ENCODE data around the gene DGCR6.
"Not testable (repeated sequence)": the region's sequence is repeated elsewhere in the genome, so short reads cannot be mapped to it uniquely, and the experiment has no call there.

DGCR6 gene

DNA sequence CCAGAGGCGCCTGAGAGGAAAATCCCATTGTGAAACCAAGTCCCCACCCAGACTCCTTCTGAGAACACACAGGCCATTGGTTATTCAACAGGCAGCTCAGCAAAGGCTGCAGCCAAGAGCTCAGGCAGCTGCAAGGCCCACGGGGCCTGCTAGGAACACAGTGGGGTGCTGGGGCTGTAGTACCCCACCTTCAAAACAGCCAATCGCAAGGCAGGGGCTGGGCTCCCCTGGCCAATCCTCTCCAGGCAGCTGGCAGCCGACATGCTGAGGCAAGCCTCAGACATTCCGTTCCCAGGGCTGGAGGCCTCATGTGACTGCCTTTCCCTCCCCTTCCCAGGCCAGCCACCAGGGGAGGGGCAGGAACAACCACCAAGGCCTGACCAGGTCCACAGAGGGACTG, 23.3 kb downstream of the DGCR6 start:
- H3K27me3 ChIP-seq (ENCODE audit: control insufficient read depth in 2 of 2, insufficient read depth in 2 of 2, low read length in 2 of 2) = no peaks in the 10 kb centered on the region
- H3K4me1 ChIP-seq (ENCODE audit: control insufficient read depth in 2 of 2, insufficient read depth in 2 of 2, low read length in 2 of 2) = no peaks in the 10 kb centered on the region
- no peak overlapping the region for H3K9ac ChIP-seq (ENCODE audit: low read depth in 1 of 2, low read length in 2 of 2)
- no peak overlapping the region for H3K4me3 ChIP-seq (ENCODE audit: low read length in 2 of 2)
- no peak overlapping the region for H3K27ac ChIP-seq (ENCODE audit: low read depth in 2 of 2, low read length in 2 of 2)
- no peaks in the 10 kb centered on the region for H3K9me3 ChIP-seq (ENCODE audit: control insufficient read depth in 2 of 2, low read length in 2 of 2)
- no peaks in the 10 kb centered on the region for H3K36me3 ChIP-seq (ENCODE audit: control insufficient read depth in 2 of 2, insufficient read depth in 2 of 2, low read length in 2 of 2)

DNA sequence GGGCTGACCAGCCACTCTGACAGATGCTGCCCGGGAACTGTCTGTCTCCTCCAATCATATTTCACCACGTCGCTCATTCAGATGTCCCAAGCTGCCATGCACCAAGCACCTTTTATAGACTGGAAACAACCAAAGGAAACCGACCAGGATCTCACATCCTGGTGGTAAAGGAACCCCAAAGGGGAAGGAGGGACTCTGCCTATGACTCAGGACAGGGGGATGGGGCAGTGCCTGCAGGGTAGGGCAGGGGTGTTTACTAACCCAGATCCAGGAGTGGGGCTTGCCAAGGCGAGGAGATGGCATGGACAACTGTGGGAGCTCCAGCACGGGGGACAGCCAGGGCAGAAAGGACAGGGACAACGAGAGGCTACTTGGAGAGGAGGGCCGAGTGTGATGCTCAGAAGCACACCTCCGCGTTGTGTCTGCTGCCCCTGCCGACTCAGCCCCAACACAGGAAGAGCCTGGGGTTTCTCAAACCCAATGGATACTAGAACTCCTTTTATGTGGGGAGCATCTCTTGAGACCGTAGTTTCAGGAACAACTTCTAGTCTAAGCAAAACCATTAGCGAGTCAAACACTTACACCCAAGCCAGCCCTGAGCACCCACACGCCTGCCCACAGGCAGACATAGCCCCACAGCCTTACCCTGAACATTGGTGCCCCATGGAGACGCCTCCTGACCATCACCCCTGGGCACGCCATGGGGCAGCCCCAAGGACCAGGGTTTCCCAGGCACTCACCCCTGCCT, 26.0 kb downstream of the DGCR6 start:
- Histone ChIP-seq H3K27ac (ENCODE audit: low read depth in 2 of 2, low read length in 2 of 2) (no peak overlapping the region), H3K9me3 (ENCODE audit: control insufficient read depth in 2 of 2, low read length in 2 of 2) (no peaks in the 10 kb centered on the region), H3K4me3 (ENCODE audit: low read length in 2 of 2) (no peak overlapping the region), H3K36me3 (ENCODE audit: control insufficient read depth in 2 of 2, insufficient read depth in 2 of 2, low read length in 2 of 2) (no peaks in the 10 kb centered on the region), H3K9ac (ENCODE audit: low read depth in 1 of 2, low read length in 2 of 2) (no peak overlapping the region), H3K4me1 (ENCODE audit: control insufficient read depth in 2 of 2, insufficient read depth in 2 of 2, low read length in 2 of 2) (no peaks in the 10 kb centered on the region), H3K27me3 (ENCODE audit: control insufficient read depth in 2 of 2, insufficient read depth in 2 of 2, low read length in 2 of 2) (no peaks in the 10 kb centered on the region)

DNA sequence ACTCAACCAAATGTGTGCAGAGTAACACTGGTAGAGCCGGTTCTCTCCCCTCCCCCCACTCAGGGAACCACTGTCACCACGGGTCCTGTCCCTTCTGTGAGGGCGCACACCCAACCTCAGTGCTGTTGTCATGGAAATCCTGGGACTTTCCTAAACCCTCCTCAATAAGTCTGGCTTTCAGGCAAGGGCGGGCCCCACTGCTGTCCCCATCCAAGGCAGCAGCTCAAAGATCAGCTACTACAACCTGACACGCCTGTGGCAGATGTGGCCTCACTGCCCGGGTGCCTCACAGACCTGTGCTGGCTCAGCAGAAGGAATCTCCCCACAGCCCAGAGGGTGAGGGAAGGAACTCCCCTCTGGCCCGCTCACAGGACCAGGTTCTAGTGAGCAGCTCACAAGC, 27.8 kb downstream of the DGCR6 start:
- Histone ChIP-seq H3K9ac (ENCODE audit: low read depth in 1 of 2, low read length in 2 of 2) (no peak overlapping the region), H3K9me3 (ENCODE audit: control insufficient read depth in 2 of 2, low read length in 2 of 2) (no peaks in the 10 kb centered on the region), H3K36me3 (ENCODE audit: control insufficient read depth in 2 of 2, insufficient read depth in 2 of 2, low read length in 2 of 2) (no peaks in the 10 kb centered on the region), H3K27me3 (ENCODE audit: control insufficient read depth in 2 of 2, insufficient read depth in 2 of 2, low read length in 2 of 2) (no peaks in the 10 kb centered on the region), H3K4me1 (ENCODE audit: control insufficient read depth in 2 of 2, insufficient read depth in 2 of 2, low read length in 2 of 2) (no peaks in the 10 kb centered on the region), H3K4me3 (ENCODE audit: low read length in 2 of 2) (no peak overlapping the region), H3K27ac (ENCODE audit: low read depth in 2 of 2, low read length in 2 of 2) (no peak overlapping the region)

DNA sequence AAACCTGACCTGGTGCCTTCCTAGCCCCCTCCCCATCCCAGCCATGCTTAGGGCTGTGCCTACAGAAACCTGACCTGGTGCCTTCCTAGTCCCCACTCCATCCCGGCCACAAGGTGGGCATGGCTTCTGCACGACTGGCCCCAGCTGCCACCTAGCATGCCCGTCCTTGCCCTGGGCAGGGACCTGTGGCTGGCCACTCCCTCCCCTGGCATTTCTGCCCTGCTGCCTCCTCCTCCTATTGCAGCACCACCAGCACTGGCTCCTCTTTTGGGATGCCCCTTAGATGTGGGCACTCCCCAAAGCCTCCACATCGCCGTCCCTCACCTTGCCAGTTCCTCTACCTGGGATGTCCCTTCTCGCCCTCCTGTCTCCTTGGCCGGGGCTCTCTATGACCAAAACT, 28.6 kb downstream of the DGCR6 start:
- not testable (repeated sequence) for H3K4me1 ChIP-seq (ENCODE audit: control insufficient read depth in 2 of 2, insufficient read depth in 2 of 2, low read length in 2 of 2); H3K4me3 ChIP-seq (ENCODE audit: low read length in 2 of 2); H3K36me3 ChIP-seq (ENCODE audit: control insufficient read depth in 2 of 2, insufficient read depth in 2 of 2, low read length in 2 of 2); H3K27me3 ChIP-seq (ENCODE audit: control insufficient read depth in 2 of 2, insufficient read depth in 2 of 2, low read length in 2 of 2); H3K27ac ChIP-seq (ENCODE audit: low read depth in 2 of 2, low read length in 2 of 2); H3K9me3 ChIP-seq (ENCODE audit: control insufficient read depth in 2 of 2, low read length in 2 of 2); H3K9ac ChIP-seq (ENCODE audit: low read depth in 1 of 2, low read length in 2 of 2)

DNA sequence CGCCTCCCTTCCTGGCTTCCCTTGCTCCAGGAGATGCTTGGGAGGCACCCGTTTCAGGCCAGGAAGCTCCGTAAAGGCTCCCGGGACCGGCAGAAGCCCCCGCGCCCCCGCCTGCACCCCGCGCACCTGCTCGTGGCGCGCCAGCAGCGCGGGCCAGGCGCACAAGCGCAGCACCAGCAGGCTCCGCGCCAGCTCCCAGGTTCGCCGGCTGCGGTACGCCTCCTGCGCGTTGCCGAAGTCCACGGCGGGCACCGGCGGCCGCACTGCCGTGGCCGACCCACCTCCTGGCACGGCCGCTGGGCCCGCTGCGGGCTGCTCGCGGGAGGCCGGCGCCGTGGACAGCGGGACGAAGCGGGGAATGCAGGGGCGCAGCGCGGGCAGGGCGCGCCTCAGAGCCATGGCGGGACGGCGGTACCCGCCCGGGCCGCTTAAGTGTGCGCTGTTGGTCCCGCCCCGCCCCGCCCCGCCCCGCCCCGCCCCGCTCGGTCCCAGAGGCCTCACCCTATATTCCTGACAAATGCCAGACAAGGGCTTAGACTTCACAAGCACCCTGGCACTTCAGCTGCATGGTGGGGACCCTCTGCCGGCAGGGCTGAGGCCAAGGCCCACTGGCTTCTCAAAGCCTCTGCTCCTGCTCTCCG, 29.9 kb downstream of the DGCR6 start, which contains the start of gene PRODH:
Gene PRODH, minus strand, starts transcription at position 405 of the 641 bp plus-strand sequence. Its CDS starts 6 bp downstream, at position 399.
- Histone ChIP-seq H3K9ac (ENCODE audit: low read depth in 1 of 2, low read length in 2 of 2) (no peak within 1 kb of the TSS), H3K27ac (ENCODE audit: low read depth in 2 of 2, low read length in 2 of 2) (no peak within 1 kb of the TSS), H3K9me3 (ENCODE audit: control insufficient read depth in 2 of 2, low read length in 2 of 2) (no peaks in the 10 kb centered on the region), H3K4me3 (ENCODE audit: low read length in 2 of 2) (no peak within 1 kb of the TSS), H3K27me3 (ENCODE audit: control insufficient read depth in 2 of 2, insufficient read depth in 2 of 2, low read length in 2 of 2) (no peaks in the 10 kb centered on the region), H3K36me3 (ENCODE audit: control insufficient read depth in 2 of 2, insufficient read depth in 2 of 2, low read length in 2 of 2) (no peaks in the 10 kb centered on the region), H3K4me1 (ENCODE audit: control insufficient read depth in 2 of 2, insufficient read depth in 2 of 2, low read length in 2 of 2) (no peaks in the 10 kb centered on the region)

DNA sequence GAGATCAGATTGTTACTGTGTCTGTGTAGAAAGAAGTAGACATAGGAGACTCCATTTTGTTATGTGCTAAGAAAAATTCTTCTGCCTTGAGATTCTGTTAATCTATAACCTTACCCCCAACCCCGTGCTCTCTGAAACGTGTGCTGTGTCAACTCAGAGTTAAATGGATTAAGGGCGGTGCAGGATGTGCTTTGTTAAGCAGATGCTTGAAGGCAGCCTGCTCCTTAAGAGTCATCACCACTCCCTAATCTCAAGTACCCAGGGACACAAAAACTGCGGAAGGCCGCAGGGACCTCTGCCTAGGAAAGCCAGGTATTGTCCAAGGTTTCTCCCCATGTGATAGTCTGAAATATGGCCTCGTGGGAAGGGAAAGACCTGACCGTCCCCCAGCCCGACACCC, 32.6 kb downstream of the DGCR6 start:
- not testable (repeated sequence) for H3K4me3 ChIP-seq (ENCODE audit: low read length in 2 of 2); H3K27me3 ChIP-seq (ENCODE audit: control insufficient read depth in 2 of 2, insufficient read depth in 2 of 2, low read length in 2 of 2); H3K36me3 ChIP-seq (ENCODE audit: control insufficient read depth in 2 of 2, insufficient read depth in 2 of 2, low read length in 2 of 2); H3K4me1 ChIP-seq (ENCODE audit: control insufficient read depth in 2 of 2, insufficient read depth in 2 of 2, low read length in 2 of 2); H3K9ac ChIP-seq (ENCODE audit: low read depth in 1 of 2, low read length in 2 of 2); H3K27ac ChIP-seq (ENCODE audit: low read depth in 2 of 2, low read length in 2 of 2); H3K9me3 ChIP-seq (ENCODE audit: control insufficient read depth in 2 of 2, low read length in 2 of 2)

DNA sequence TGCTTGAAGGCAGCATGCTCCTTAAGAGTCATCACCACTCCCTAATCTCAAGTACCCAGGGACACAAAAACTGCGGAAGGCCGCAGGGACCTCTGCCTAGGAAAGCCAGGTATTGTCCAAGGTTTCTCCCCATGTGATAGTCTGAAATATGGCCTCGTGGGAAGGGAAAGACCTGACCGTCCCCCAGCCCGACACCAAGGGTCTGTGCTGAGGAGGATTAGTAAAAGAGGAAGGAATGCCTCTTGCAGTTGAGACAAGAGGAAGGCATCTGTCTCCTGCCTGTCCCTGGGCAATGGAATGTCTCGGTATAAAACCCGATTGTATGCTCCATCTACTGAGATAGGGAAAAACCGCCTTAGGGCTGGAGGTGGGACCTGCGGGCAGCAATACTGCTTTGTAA, 41.0 kb downstream of the DGCR6 start:
- not testable (repeated sequence) for H3K27me3 ChIP-seq (ENCODE audit: control insufficient read depth in 2 of 2, insufficient read depth in 2 of 2, low read length in 2 of 2); H3K36me3 ChIP-seq (ENCODE audit: control insufficient read depth in 2 of 2, insufficient read depth in 2 of 2, low read length in 2 of 2); H3K4me1 ChIP-seq (ENCODE audit: control insufficient read depth in 2 of 2, insufficient read depth in 2 of 2, low read length in 2 of 2); H3K27ac ChIP-seq (ENCODE audit: low read depth in 2 of 2, low read length in 2 of 2); H3K9me3 ChIP-seq (ENCODE audit: control insufficient read depth in 2 of 2, low read length in 2 of 2); H3K4me3 ChIP-seq (ENCODE audit: low read length in 2 of 2); H3K9ac ChIP-seq (ENCODE audit: low read depth in 1 of 2, low read length in 2 of 2)

DNA sequence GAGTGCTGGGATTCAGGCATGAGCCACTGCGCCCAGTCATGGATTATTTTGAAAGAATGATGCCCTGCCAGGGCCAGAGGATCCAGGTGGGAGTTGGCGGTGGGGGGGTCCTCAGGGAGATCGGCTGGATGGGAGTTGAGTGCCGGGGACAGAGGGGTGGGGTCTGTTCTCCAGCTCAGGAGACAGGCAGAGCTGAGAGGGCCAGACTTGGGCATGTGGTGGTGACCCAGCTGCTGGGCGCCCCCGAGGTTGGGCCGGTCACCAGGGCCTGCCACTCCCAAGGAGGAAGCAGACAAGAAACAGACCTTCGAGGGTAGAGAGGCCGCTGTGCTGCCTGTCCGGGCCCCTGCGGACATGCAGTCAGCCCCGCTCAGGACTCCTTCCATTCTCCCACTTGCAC, 41.8 kb downstream of the DGCR6 start:
- no peak overlapping the region for H3K27ac ChIP-seq (ENCODE audit: low read depth in 2 of 2, low read length in 2 of 2)
- H3K27me3 ChIP-seq (ENCODE audit: control insufficient read depth in 2 of 2, insufficient read depth in 2 of 2, low read length in 2 of 2) = peaks cover 2 to 5% of the 10 kb centered on the region in 2 donors
- no peaks in the 10 kb centered on the region for H3K9me3 ChIP-seq (ENCODE audit: control insufficient read depth in 2 of 2, low read length in 2 of 2)
- no peak overlapping the region for H3K9ac ChIP-seq (ENCODE audit: low read depth in 1 of 2, low read length in 2 of 2)
- no peak overlapping the region for H3K4me3 ChIP-seq (ENCODE audit: low read length in 2 of 2)
- H3K36me3 ChIP-seq (ENCODE audit: control insufficient read depth in 2 of 2, insufficient read depth in 2 of 2, low read length in 2 of 2) = no peaks in the 10 kb centered on the region
- H3K4me1 ChIP-seq (ENCODE audit: control insufficient read depth in 2 of 2, insufficient read depth in 2 of 2, low read length in 2 of 2) = no peaks in the 10 kb centered on the region

DNA sequence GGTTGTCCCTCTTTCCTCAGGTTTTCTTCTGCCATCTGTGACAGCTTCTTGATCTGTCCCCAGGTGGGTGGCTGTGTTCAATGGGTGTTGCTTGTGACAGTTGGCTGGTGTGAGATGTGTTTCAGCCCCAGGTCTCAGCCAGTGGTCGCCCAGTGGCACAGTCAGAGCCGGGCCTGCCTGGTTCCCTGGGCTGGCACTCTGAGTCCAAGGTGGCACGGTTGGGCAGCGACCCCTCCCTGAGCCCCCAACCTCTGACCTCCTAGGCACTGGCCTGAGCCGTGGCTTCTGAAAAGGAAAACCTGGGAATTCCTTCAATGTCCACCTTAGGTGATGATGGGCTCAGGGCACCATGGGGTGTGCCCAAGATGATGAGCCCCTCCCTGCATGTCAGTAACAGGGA, 44.0 kb downstream of the DGCR6 start:
- Histone ChIP-seq H3K36me3 (ENCODE audit: control insufficient read depth in 2 of 2, insufficient read depth in 2 of 2, low read length in 2 of 2) (no peaks in the 10 kb centered on the region), H3K27me3 (ENCODE audit: control insufficient read depth in 2 of 2, insufficient read depth in 2 of 2, low read length in 2 of 2) (peaks cover 2 to 5% of the 10 kb centered on the region in 2 donors), H3K4me3 (ENCODE audit: low read length in 2 of 2) (no peak overlapping the region), H3K27ac (ENCODE audit: low read depth in 2 of 2, low read length in 2 of 2) (no peak overlapping the region), H3K4me1 (ENCODE audit: control insufficient read depth in 2 of 2, insufficient read depth in 2 of 2, low read length in 2 of 2) (no peaks in the 10 kb centered on the region), H3K9me3 (ENCODE audit: control insufficient read depth in 2 of 2, low read length in 2 of 2) (no peaks in the 10 kb centered on the region), H3K9ac (ENCODE audit: low read depth in 1 of 2, low read length in 2 of 2) (no peak overlapping the region)

DNA sequence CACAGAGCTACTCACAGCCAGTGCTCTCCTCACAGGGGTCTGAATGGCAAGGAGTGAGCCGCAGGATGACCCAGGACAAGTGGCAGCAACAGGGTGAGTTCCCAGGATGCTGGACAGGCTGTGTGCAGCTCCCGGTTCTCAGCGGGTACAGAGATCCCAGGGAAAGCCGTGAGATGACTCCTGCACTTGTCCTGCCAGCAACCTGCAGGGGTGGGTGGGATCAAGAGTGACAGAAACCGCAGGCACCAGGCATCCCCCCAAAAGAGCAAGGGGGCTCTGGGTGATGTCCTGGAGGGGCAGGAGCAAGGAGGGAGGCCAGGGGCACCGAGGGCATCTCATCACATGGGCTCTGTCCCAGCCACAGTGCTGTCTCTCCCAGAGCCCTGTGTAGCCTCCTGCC, 45.9 kb downstream of the DGCR6 start:
- Histone ChIP-seq H3K9me3 (ENCODE audit: control insufficient read depth in 2 of 2, low read length in 2 of 2) (no peaks in the 10 kb centered on the region), H3K27me3 (ENCODE audit: control insufficient read depth in 2 of 2, insufficient read depth in 2 of 2, low read length in 2 of 2) (peaks cover 2 to 5% of the 10 kb centered on the region in 2 donors), H3K27ac (ENCODE audit: low read depth in 2 of 2, low read length in 2 of 2) (no peak overlapping the region), H3K36me3 (ENCODE audit: control insufficient read depth in 2 of 2, insufficient read depth in 2 of 2, low read length in 2 of 2) (no peaks in the 10 kb centered on the region), H3K9ac (ENCODE audit: low read depth in 1 of 2, low read length in 2 of 2) (no peak overlapping the region), H3K4me3 (ENCODE audit: low read length in 2 of 2) (no peak overlapping the region), H3K4me1 (ENCODE audit: control insufficient read depth in 2 of 2, insufficient read depth in 2 of 2, low read length in 2 of 2) (no peaks in the 10 kb centered on the region)
